ENCODE results near the gene ZNF600. TPM values are rescaled to one million over a fixed set of nuclear protein-coding genes. Genes with fewer than 3 reads are reported as not detected.
"Not testable (repeated sequence)": the region's sequence is repeated elsewhere in the genome, so short reads cannot be mapped to it uniquely, and the experiment has no call there.

ZNF600 gene
- total RNA-seq, 1 donor from 2014 or later, result 6.4 TPM

- no peak overlapping the region for H3K4me2 ChIP-seq (ENCODE audit: low read length)
- Mint-ChIP-seq H3K4me1 (ENCODE audit: low read depth, unreplicated experiment) (no peaks in the 10 kb centered on the region), H3K9me3 (ENCODE audit: unreplicated experiment) (peaks cover 7% of the 10 kb centered on the region), H3K27me3 (ENCODE audit: low read depth, unreplicated experiment) (no peaks in the 10 kb centered on the region), H3K27ac (ENCODE audit: unreplicated experiment) (no peak overlapping the region), H3K36me3 (ENCODE audit: low read depth, unreplicated experiment) (peaks cover 2% of the 10 kb centered on the region), H3K4me3 (ENCODE audit: unreplicated experiment) (no peak overlapping the region)
- no peaks in the 10 kb centered on the region for H3K9me3 ChIP-seq (ENCODE audit: insufficient read depth, low read depth, low read length)
- no peaks in the 10 kb centered on the region for H3K4me1 ChIP-seq (ENCODE audit: insufficient read depth, low read length)
- no peak overlapping the region for H3K9ac ChIP-seq (ENCODE audit: low read length)
- H3K36me3 ChIP-seq (ENCODE audit: insufficient read depth, low read length), result no peaks in the 10 kb centered on the region
- TF ChIP-seq EZH2 (IDR thresholded peaks at IDR 0.05; ENCODE audit: insufficient read depth, low read length) (no peak), CTCF (IDR thresholded peaks at IDR 0.05; ENCODE audit: insufficient read depth, low read depth, low read length) (peak; percentile 11)
- FAIRE-seq, result no peak
- H2AFZ ChIP-seq (ENCODE audit: low read depth, low read length), result no peak overlapping the region
- H3K79me2 ChIP-seq (ENCODE audit: insufficient read depth, low read length), result no peaks in the 10 kb centered on the region
- no peaks in the 10 kb centered on the region for H4K20me1 ChIP-seq (ENCODE audit: insufficient read depth, low read length)
- H3K27ac ChIP-seq (ENCODE audit: low read depth, low read length), result no peak overlapping the region
- no peaks in the 10 kb centered on the region for H3K27me3 ChIP-seq (ENCODE audit: insufficient read depth, low read length)
- DNase-seq (ENCODE audit: low read depth), result peak; percentile 27
- H3K4me3 ChIP-seq (ENCODE audit: insufficient read depth, low read depth, low read length), result no peak overlapping the region
Measured at GRCh38 chr19:52748336-52748950, 38.1 kb downstream of the ZNF600 start.

GRCh38 chr19:52745919-52746318 lies 40.7 kb downstream of the ZNF600 start:
- H3K4me1 ChIP-seq (ENCODE audit: insufficient read depth, low read length); H3K36me3 ChIP-seq (ENCODE audit: insufficient read depth, low read length); H3K27me3 ChIP-seq (ENCODE audit: insufficient read depth, low read length); H3K9ac ChIP-seq (ENCODE audit: low read length); H3K9me3 Mint-ChIP-seq (ENCODE audit: unreplicated experiment); H3K4me3 Mint-ChIP-seq (ENCODE audit: unreplicated experiment); DNase-seq (ENCODE audit: low read depth); FAIRE-seq; H3K36me3 Mint-ChIP-seq (ENCODE audit: low read depth, unreplicated experiment); H3K27ac Mint-ChIP-seq (ENCODE audit: unreplicated experiment); H4K20me1 ChIP-seq (ENCODE audit: insufficient read depth, low read length); H3K4me3 ChIP-seq (ENCODE audit: insufficient read depth, low read depth, low read length); H3K79me2 ChIP-seq (ENCODE audit: insufficient read depth, low read length); H3K27ac ChIP-seq (ENCODE audit: low read depth, low read length); H2AFZ ChIP-seq (ENCODE audit: low read depth, low read length); H3K9me3 ChIP-seq (ENCODE audit: insufficient read depth, low read depth, low read length); H3K27me3 Mint-ChIP-seq (ENCODE audit: low read depth, unreplicated experiment); H3K4me2 ChIP-seq (ENCODE audit: low read length): not testable (repeated sequence)
- H3K4me1 Mint-ChIP-seq (ENCODE audit: low read depth, unreplicated experiment), result peaks cover 14% of the 10 kb centered on the region

- DNase-seq (ENCODE audit: low read depth), result no peak
- no peak overlapping the region for H3K27ac ChIP-seq (ENCODE audit: low read depth, low read length)
- H3K36me3 ChIP-seq (ENCODE audit: insufficient read depth, low read length), result no peaks in the 10 kb centered on the region
- H3K9ac ChIP-seq (ENCODE audit: low read length), result no peak overlapping the region
- Mint-ChIP-seq H3K27ac (ENCODE audit: unreplicated experiment) (no peak overlapping the region), H3K36me3 (ENCODE audit: low read depth, unreplicated experiment) (peaks cover 2% of the 10 kb centered on the region), H3K9me3 (ENCODE audit: unreplicated experiment) (peaks cover 9% of the 10 kb centered on the region), H3K27me3 (ENCODE audit: low read depth, unreplicated experiment) (no peaks in the 10 kb centered on the region), H3K4me3 (ENCODE audit: unreplicated experiment) (no peak overlapping the region), H3K4me1 (ENCODE audit: low read depth, unreplicated experiment) (peaks cover 14% of the 10 kb centered on the region)
- H3K79me2 ChIP-seq (ENCODE audit: insufficient read depth, low read length), result no peaks in the 10 kb centered on the region
- no peak overlapping the region for H3K4me2 ChIP-seq (ENCODE audit: low read length)
- H3K4me1 ChIP-seq (ENCODE audit: insufficient read depth, low read length), result no peaks in the 10 kb centered on the region
- no peaks in the 10 kb centered on the region for H4K20me1 ChIP-seq (ENCODE audit: insufficient read depth, low read length)
- no peak overlapping the region for H3K4me3 ChIP-seq (ENCODE audit: insufficient read depth, low read depth, low read length)
- H2AFZ ChIP-seq (ENCODE audit: low read depth, low read length), result no peak overlapping the region
- no peaks in the 10 kb centered on the region for H3K27me3 ChIP-seq (ENCODE audit: insufficient read depth, low read length)
- TF ChIP-seq CTCF (IDR thresholded peaks at IDR 0.05; ENCODE audit: insufficient read depth, low read depth, low read length) (no peak), EZH2 (IDR thresholded peaks at IDR 0.05; ENCODE audit: insufficient read depth, low read length) (no peak)
- FAIRE-seq, result no peak
- no peaks in the 10 kb centered on the region for H3K9me3 ChIP-seq (ENCODE audit: insufficient read depth, low read depth, low read length)
Measured at GRCh38 chr19:52743091-52743490, 43.5 kb downstream of the ZNF600 start.

Data from astrocyte (in vitro differentiated cells and primary cell).